Eye (tissue), 1 donor: ENCODE data around the gene E4F1.
"Not testable (repeated sequence)": the region's sequence is repeated elsewhere in the genome, so short reads cannot be mapped to it uniquely, and the experiment has no call there.

Experiments
- DNase-seq: peaks from one replicate; pipeline ENCODE4 v3.0.0-alpha.2; 2015

E4F1 gene

GRCh38 chr16:2250652-2251295, 27.4 kb downstream of the E4F1 start:
- DNase-seq = no peak

GRCh38 chr16:2251296-2252111, 28.1 kb downstream of the E4F1 start, which contains the start of gene ECI1:
ECI1 (minus strand) TSS chr16:2251587; CDS start chr16:2251566, 21 bp downstream.
- DNase-seq = peak; percentile 95

GRCh38 chr16:2252806-2253148, 29.4 kb downstream of the E4F1 start:
- DNase-seq = no peak

GRCh38 chr16:2253293-2253692, 29.9 kb downstream of the E4F1 start:
- DNase-seq = no peak

- no peak for DNase-seq
Observed at GRCh38 chr16:2256531-2257140, 33.2 kb downstream of the E4F1 start.

GRCh38 chr16:2257726-2258125, 34.3 kb downstream of the E4F1 start:
- no peak for DNase-seq

GRCh38 chr16:2258530-2258929, 35.1 kb downstream of the E4F1 start:
- DNase-seq = not testable (repeated sequence)

- DNase-seq = no peak
Observed at GRCh38 chr16:2260250-2260649, 36.9 kb downstream of the E4F1 start.

GRCh38 chr16:2263026-2263425, 39.6 kb downstream of the E4F1 start:
- not testable (repeated sequence) for DNase-seq

- peak; percentile 6 for DNase-seq
Observed at GRCh38 chr16:2266887-2267286, 43.5 kb downstream of the E4F1 start.

- DNase-seq = not testable (repeated sequence)
Observed at GRCh38 chr16:2267505-2267912, 44.1 kb downstream of the E4F1 start.

- DNase-seq = peak; percentile 99
Observed at GRCh38 chr16:2267913-2268666, 44.7 kb downstream of the E4F1 start, which contains the start of gene RNPS1. RNPS1 (minus strand) TSS chr16:2268126; CDS start chr16:2264643, 3,483 bp downstream.

GRCh38 chr16:2270070-2270462, 46.7 kb downstream of the E4F1 start:
- DNase-seq = no peak

GRCh38 chr16:2270588-2271470, 47.4 kb downstream of the E4F1 start:
- DNase-seq = no peak

GRCh38 chr16:2271848-2272461, 48.6 kb downstream of the E4F1 start:
- DNase-seq = no peak

- no peak for DNase-seq
Observed at GRCh38 chr16:2273484-2273883, 50.1 kb downstream of the E4F1 start.

GRCh38 chr16:2273931-2274330, 50.5 kb downstream of the E4F1 start:
- no peak for DNase-seq

- no peak for DNase-seq
Observed at GRCh38 chr16:2275476-2276367, 52.3 kb downstream of the E4F1 start.

- DNase-seq = no peak
Observed at GRCh38 chr16:2276368-2277195, 53.2 kb downstream of the E4F1 start.
